ENCODE measurements around the gene CES1. TPM values are rescaled to one million over a fixed set of nuclear protein-coding genes. Genes with fewer than 3 reads are reported as not detected.
"Not testable (repeated sequence)": the region's sequence is repeated elsewhere in the genome, so short reads cannot be mapped to it uniquely, and the experiment has no call there.

CES1 gene
- total and polyA plus RNA-seq, 5 donors: 17.4 to 81.4 (median 59.6) TPM

DNA sequence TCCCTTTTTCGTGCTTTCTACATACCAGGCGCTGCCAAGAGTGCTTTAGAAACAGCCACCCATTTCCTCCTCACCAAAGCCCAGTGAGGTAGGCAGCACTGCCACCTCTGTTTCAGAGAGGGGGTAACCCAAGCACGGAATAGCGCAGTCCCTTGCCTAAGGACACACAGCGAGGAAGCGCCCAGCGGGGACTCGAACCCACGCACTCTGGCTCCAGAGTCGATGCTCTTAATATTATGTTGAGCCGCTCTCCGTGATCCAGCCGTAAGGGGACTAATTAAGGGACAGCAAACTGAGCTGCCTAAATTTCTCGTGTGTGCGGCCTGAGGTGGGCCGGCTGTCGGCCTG is 497 bp downstream of the CES1 start:
- DNase-seq (no peak), ATAC-seq (peak in 1 of 2 donors; percentile 6)
- Histone ChIP-seq H3K27ac (ENCODE audit: low read length) (no peak overlapping the region), H3K27me3 (ENCODE audit: control insufficient read depth, insufficient read depth) (no peaks in the 10 kb centered on the region), H3K4me1 (ENCODE audit: control insufficient read depth, insufficient read depth, low read length) (no peaks in the 10 kb centered on the region), H3K9me3 (ENCODE audit: control insufficient read depth, low read length) (no peaks in the 10 kb centered on the region), H3K4me3 (ENCODE audit: low read length) (no peak overlapping the region)
- 82% methylated on average over 17 of the region's 17 CpGs for WGBS
- intact Hi-C loops (cut with DNase I): loop anchor here in 1 of 4 donors (5.0 kb wide), 1 partner anchor 70 kb away; no protein-coding TSS in a partner anchor

DNA sequence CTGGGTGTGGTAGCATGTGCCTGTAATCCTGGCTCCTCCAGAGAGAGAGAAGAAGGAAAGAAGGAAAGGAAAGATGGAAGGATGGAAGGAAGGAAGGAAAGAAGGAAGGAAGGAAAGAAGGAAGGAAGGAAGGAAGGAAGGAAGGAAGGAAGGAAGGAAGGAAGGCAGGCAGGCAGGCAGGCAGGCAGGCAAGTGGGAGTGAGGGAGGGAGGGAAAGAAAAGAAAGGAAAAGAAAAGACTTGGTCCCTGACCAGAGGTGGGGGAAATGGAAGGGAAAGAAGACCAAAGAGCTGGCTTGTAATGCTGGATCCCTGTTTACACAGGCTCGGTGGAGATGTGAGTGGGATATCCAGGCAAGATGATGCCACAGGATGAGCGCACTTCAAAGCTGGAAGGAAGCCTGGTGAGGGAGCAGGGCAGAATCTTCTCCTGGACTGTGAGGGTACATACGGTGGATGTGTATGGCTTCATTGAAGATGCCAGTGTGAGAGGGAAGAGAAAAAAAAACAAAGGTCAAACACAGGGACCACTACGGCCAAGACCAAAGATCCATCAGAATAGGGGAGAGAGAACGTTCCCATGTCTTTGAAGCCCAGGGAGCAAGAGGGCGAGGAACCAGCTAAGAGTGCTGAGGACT is 2.1 kb downstream of the CES1 start:
- no peaks in the 10 kb centered on the region for H3K27me3 ChIP-seq (ENCODE audit: control insufficient read depth, insufficient read depth)
- ATAC-seq (no peak), DNase-seq (no peak)
- H3K4me1 ChIP-seq (ENCODE audit: control insufficient read depth, insufficient read depth, low read length): no peaks in the 10 kb centered on the region
- intact Hi-C loops (cut with DNase I): loop anchor here in 2 of 4 donors (2.0 to 5.0 kb wide), 2 partner anchors 68 to 70 kb away; no protein-coding TSS in a partner anchor
- no peaks in the 10 kb centered on the region for H3K9me3 ChIP-seq (ENCODE audit: control insufficient read depth, low read length)
- H3K27ac ChIP-seq (ENCODE audit: low read length): no peak overlapping the region
- 84% methylated on average over 6 of the region's 6 CpGs for WGBS
- H3K4me3 ChIP-seq (ENCODE audit: low read length): no peak overlapping the region

DNA sequence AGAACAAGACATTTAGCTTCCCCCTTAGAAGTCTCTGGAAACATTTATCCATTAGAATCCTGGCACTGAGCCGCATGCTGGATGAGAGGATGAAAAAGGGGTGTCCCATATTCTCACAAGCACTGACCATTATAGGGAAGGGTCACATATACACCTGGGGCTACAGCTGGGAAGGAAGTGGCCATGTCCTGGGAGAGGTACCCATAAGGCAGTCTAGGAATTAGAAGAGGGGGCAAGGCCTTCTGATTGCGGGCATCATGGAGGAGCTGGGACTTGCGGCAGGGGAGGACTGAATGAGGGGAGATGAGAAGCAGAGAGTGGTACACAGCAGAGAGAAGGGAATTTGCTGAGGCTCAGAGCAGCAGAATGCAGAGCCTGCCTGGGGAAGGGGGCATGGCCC is 3.7 kb downstream of the CES1 start:
- H3K27me3 ChIP-seq (ENCODE audit: control insufficient read depth, insufficient read depth); H3K4me1 ChIP-seq (ENCODE audit: control insufficient read depth, insufficient read depth, low read length); H3K9me3 ChIP-seq (ENCODE audit: control insufficient read depth, low read length); intact Hi-C loops (cut with DNase I); H3K4me3 ChIP-seq (ENCODE audit: low read length); ATAC-seq; H3K27ac ChIP-seq (ENCODE audit: low read length); DNase-seq: not testable (repeated sequence)
- WGBS: 93% methylated on average over 3 of the region's 3 CpGs

DNA sequence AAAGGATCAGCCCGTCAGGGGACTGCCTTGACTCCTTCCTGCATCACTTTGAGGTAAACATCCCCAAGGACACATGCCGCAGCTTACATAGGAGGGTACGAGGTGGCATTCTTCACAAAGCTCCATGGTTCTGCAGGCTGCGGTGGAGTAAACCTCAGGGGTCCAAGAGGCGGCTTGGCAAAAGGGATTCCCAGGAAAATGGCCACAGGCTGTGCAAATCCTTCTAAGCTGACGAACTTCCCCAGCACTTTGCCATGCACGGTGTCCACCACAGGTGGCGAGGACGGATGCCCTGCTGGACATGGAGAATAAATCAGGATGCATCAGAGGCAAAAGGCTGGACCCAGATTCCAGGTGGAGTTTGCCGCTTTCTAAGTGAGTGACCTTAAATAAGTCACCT is 4.2 kb downstream of the CES1 start:
- intact Hi-C loops (cut with DNase I): no loop called here
- Histone ChIP-seq H3K27ac (ENCODE audit: low read length) (no peak overlapping the region), H3K9me3 (ENCODE audit: control insufficient read depth, low read length) (no peaks in the 10 kb centered on the region), H3K4me1 (ENCODE audit: control insufficient read depth, insufficient read depth, low read length) (no peaks in the 10 kb centered on the region), H3K27me3 (ENCODE audit: control insufficient read depth, insufficient read depth) (no peaks in the 10 kb centered on the region), H3K4me3 (ENCODE audit: low read length) (no peak overlapping the region)
- WGBS: 76% methylated on average over 10 of the region's 10 CpGs
- no peak for ATAC-seq
- no peak for DNase-seq

DNA sequence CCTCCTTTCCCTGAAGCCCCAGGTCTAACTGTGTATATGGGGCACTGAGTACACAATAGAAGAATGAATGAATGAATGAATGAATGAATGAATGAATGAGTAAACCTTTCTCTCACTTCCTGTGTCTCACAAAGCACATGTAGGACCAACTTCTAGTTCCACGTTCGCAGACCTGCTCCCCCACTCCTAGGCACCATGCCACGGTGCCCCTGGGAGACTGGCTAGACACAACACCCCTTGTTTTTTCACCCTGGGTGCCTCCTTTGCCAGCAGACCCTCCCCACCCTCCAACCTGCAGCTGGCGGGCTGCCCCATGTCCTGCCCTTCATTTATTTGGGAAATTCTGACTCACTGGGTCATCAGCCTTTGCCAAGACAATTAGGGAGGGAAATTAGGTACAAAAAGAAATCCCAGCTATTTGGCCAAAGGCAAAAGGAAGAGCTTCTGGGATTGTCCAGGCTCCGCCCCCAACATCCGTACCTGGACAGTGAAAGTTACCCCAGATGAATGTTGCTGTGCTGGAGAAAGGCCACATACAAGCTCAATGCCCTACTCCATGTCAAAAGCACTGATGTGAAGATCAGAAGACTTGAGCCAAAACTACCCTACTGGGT is 7.7 kb downstream of the CES1 start:
- 79% methylated on average over 6 of the region's 6 CpGs for WGBS
- DNase-seq: no peak
- H3K9me3 ChIP-seq (ENCODE audit: control insufficient read depth, low read length): no peaks in the 10 kb centered on the region
- H3K27me3 ChIP-seq (ENCODE audit: control insufficient read depth, insufficient read depth): no peaks in the 10 kb centered on the region
- no peaks in the 10 kb centered on the region for H3K4me1 ChIP-seq (ENCODE audit: control insufficient read depth, insufficient read depth, low read length)
- H3K27ac ChIP-seq (ENCODE audit: low read length): no peak overlapping the region
- H3K4me3 ChIP-seq (ENCODE audit: low read length): no peak overlapping the region
- intact Hi-C loops (cut with DNase I): no loop called here
- ATAC-seq: no peak

DNA sequence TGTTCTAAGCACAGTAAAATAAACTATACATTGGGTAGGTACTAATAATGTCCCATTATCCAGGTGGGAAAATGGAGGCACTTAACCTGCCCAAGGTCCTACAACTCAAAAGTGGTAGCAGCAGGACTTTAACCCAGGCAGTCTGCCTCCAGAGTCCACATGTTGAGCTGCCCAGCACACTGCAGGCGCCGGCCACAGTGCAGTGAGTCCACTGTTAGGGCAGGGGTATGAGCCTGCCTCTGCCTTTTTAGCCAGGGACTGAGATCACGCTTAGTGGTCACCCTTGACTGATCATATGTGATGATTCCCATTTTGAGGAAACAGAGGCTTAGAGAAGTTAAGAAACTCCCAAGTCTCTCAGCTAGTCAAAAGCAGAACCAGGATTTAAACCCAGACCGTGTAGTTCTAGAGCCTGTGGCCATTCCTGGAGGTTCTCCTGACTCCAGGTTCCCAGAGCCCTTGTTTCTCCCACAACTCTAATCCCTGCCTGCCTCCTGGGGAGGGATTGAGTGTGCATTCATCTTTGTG is 8.4 kb downstream of the CES1 start:
- intact Hi-C loops (cut with DNase I): no loop called here
- DNase-seq: no peak
- Histone ChIP-seq H3K9me3 (ENCODE audit: control insufficient read depth, low read length) (no peaks in the 10 kb centered on the region), H3K27me3 (ENCODE audit: control insufficient read depth, insufficient read depth) (no peaks in the 10 kb centered on the region), H3K27ac (ENCODE audit: low read length) (no peak overlapping the region), H3K4me3 (ENCODE audit: low read length) (no peak overlapping the region), H3K4me1 (ENCODE audit: control insufficient read depth, insufficient read depth, low read length) (no peaks in the 10 kb centered on the region)
- WGBS: 90% methylated on average over 4 of the region's 4 CpGs
- ATAC-seq: no peak

DNA sequence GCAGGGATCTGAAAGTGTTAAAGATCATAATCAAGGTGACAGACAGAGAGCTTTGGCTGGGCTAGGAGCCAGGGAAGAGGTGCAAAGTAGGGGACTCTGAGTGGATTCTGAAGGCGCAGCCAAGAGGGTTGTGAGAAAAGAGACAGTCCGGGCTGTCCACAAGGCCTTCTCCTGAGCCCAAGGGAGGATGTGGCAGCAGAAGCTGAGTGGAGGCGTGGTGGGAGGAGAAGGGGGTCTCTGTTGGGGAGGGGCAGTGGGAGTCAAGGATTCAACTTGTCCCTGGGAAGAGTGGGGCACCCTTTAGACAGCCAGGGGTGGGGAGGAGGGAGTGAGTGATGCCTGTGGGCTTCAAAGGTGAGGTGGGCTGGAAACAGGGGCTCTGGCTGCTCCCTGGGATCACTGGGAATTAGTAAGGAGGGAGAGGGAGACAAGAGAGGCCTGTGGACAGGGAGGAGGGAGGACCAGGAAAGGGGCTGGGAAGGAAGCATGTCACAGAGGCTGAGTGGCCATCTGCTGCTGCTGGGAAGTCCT is 10.6 kb downstream of the CES1 start:
- Histone ChIP-seq H3K27me3 (ENCODE audit: control insufficient read depth, insufficient read depth) (no peaks in the 10 kb centered on the region), H3K4me3 (ENCODE audit: low read length) (no peak overlapping the region), H3K9me3 (ENCODE audit: control insufficient read depth, low read length) (no peaks in the 10 kb centered on the region), H3K4me1 (ENCODE audit: control insufficient read depth, insufficient read depth, low read length) (no peaks in the 10 kb centered on the region), H3K27ac (ENCODE audit: low read length) (no peak overlapping the region)
- WGBS: 62% methylated on average over 3 of the region's 3 CpGs
- intact Hi-C loops (cut with DNase I): no loop called here
- no peak for DNase-seq
- ATAC-seq: no peak

DNA sequence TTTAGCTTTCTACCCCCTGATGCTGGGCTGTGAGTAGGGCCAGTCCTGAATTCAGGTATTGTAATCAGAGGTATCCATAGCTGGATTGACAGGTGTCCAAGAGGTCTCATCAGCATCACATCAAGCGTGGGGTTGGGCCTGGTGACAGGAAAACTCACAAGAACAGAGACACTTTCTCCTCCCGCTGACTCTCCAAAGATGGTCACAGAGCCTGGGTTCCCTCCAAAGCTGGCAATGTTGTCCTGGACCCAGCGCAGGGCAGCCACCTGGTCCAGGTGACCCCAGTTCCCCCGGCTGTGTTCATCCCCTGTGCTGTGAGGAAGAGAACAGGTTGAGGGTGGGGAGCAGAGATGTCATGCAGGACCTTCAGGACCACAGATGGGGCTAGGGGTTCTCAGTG is 11.7 kb downstream of the CES1 start:
- 82% methylated on average over 4 of the region's 4 CpGs for WGBS
- Histone ChIP-seq H3K27me3 (ENCODE audit: control insufficient read depth, insufficient read depth) (no peaks in the 10 kb centered on the region), H3K4me3 (ENCODE audit: low read length) (no peak overlapping the region), H3K27ac (ENCODE audit: low read length) (no peak overlapping the region), H3K4me1 (ENCODE audit: control insufficient read depth, insufficient read depth, low read length) (no peaks in the 10 kb centered on the region), H3K9me3 (ENCODE audit: control insufficient read depth, low read length) (no peaks in the 10 kb centered on the region)
- ATAC-seq (no peak), DNase-seq (no peak)
- intact Hi-C loops (cut with DNase I): no loop called here

DNA sequence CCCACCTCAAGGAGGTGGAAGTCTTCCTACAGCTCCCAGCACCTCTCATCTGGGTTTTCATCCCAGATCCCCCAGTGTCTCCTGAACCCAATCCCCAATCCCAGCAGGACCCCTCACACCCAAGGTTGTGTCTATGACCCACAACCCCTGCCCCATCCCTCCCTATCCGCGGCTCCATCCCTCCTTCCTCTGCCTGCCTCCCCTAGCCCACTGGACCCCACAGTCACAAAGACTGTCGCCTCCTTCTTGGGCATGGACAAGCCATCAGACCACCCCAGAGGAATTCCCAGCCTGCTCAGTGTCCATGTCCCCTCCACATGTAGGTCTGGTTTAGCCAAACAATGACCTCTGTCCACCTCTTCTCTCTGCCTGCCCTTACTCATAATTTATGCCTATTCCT is 12.3 kb downstream of the CES1 start:
- intact Hi-C loops (cut with DNase I): no loop called here
- DNase-seq (no peak), ATAC-seq (no peak)
- WGBS: 89% methylated on average over 3 of the region's 3 CpGs
- no peak overlapping the region for H3K4me3 ChIP-seq (ENCODE audit: low read length)
- no peaks in the 10 kb centered on the region for H3K4me1 ChIP-seq (ENCODE audit: control insufficient read depth, insufficient read depth, low read length)
- no peak overlapping the region for H3K27ac ChIP-seq (ENCODE audit: low read length)
- no peaks in the 10 kb centered on the region for H3K9me3 ChIP-seq (ENCODE audit: control insufficient read depth, low read length)
- H3K27me3 ChIP-seq (ENCODE audit: control insufficient read depth, insufficient read depth): no peaks in the 10 kb centered on the region

DNA sequence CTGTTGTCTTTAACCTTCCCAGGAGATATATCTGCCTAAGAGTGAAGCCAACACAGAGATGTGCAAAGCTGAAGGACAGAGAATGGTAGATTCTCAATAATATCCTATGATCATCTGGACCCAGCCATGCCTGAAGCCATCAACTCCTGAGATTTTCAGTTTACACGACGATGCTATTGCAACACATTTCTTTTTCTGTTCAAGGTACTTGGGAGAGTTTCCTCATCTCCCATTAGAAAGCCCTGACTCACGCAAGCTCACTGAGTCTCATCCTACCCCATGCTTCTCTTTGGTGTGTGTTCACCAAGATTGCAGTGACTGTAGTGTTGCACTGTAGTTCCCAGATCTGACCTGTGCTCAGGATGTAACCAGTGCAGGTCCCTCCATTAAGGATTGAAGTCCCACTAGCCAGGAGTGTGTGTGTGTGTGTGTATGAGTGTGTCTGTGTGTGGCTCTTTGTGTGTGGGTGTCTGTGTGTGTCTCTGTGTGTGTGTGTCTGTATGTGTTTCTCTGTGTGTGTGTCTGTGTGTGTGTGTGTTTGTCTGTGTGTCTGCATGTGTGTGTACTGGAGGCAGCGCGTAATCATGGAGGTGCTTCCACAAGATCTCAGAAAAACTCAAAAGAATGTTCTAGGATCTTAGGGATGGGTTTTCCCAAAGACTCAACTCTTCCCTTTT is 15.5 kb downstream of the CES1 start:
- Histone ChIP-seq H3K4me3 (ENCODE audit: low read length) (no peak overlapping the region), H3K27ac (ENCODE audit: low read length) (no peak overlapping the region), H3K27me3 (ENCODE audit: control insufficient read depth, insufficient read depth) (no peaks in the 10 kb centered on the region), H3K4me1 (ENCODE audit: control insufficient read depth, insufficient read depth, low read length) (no peaks in the 10 kb centered on the region), H3K9me3 (ENCODE audit: control insufficient read depth, low read length) (no peaks in the 10 kb centered on the region)
- intact Hi-C loops (cut with DNase I): no loop called here
- DNase-seq (no peak), ATAC-seq (no peak)
- 88% methylated on average over 5 of the region's 5 CpGs for WGBS

DNA sequence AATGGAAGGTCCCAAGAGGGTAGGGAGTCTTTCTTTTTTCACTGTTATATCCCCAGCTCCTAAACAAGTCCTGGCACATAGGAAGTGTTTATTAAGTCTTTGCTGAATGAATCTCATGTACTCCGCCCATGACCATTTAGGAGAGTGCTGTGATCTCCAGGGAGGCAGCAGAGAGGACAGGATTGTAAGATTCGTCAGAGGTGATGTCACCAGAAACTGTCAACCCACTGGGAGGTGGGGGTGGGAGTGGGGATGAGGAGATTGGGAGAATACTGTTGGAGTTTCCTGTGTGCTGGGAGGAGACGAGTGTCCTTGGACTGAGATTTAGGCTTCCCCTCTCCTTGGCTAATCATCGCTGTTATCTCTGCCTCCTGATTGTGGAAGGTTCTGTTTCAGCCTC is 16.7 kb downstream of the CES1 start:
- WGBS: 44% methylated on average over 4 of the region's 4 CpGs
- H3K4me3 ChIP-seq (ENCODE audit: low read length); H3K27me3 ChIP-seq (ENCODE audit: control insufficient read depth, insufficient read depth); H3K9me3 ChIP-seq (ENCODE audit: control insufficient read depth, low read length); H3K4me1 ChIP-seq (ENCODE audit: control insufficient read depth, insufficient read depth, low read length); H3K27ac ChIP-seq (ENCODE audit: low read length); intact Hi-C loops (cut with DNase I): not testable (repeated sequence)
- DNase-seq (peak in 1 of 3 donors; percentile 38), ATAC-seq (peak in 1 of 2 donors; percentile 61)
